Retina (tissue), 1 donor: ENCODE measurements around the gene SLC6A16.
"Not testable (repeated sequence)": the region's sequence is repeated elsewhere in the genome, so short reads cannot be mapped to it uniquely, and the experiment has no call there.

Source experiments
- DNase-seq: peaks from one replicate; pipeline ENCODE4 v3.0.0-alpha.2; 2016

The SLC6A16 gene

DNA sequence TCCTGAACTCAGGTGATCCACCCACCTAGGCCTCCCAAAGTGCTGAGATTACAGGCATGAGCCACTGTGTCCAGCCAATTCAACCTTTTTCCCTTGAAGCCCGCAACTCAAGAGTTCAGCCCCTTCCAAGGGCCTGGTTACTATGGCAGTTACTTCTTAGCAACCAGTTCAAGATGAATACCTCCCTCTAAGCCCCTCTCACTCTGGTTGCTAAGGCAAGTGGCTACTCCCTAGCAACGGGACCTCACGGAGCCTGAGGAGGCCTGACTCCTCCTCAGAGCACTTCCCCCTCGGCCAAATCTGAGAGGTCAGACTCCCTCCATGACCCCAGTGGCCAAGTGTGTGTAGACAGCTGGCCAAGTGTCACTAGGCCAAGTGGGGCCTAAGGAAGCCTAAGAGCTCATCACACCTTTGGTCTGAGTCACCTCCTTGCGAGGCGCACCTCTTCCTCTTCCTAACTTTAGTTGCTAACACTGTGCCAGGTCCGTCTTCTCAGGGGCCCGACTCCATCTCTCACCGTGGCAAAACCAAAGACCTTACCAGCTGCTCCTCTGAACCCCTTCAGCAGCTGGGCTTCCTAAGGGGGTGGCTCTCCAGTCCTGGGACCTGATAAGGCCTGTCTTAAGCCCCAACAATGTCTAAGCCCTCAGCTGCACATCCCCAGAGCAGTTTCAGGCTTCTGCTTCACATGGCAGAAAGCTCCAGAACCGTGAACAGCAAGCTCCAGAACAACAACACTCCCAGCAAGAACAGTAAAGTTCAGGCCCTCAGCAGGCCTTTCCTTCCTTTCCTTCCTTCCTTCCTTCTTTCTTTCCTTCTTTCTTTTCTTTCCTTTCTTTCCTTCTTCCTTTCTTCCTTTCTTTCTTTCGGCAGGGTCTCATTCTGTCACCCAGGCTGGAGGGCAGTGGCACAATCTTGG is 19.8 kb upstream of the SLC6A16 start:
- DNase-seq = no peak

DNA sequence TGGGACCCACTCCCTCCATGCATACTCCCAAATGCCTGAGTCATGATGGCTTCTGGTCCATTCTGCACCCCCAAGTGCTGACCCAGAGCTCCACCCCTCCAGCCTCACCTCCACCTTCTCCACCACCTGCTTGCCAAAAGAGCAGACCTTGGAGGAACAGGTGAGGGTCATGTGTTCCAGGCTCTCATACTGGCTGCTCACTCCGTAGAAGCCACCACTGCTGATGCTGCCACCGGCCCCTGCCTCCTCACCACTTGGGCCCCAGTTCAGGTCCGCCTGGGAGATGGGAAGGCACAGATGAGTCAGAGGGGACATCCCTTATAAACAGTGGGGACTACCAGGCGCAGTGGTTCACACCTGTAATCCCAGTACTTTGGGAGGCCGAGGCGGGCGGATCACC is 18.1 kb upstream of the SLC6A16 start:
- DNase-seq = no peak

DNA sequence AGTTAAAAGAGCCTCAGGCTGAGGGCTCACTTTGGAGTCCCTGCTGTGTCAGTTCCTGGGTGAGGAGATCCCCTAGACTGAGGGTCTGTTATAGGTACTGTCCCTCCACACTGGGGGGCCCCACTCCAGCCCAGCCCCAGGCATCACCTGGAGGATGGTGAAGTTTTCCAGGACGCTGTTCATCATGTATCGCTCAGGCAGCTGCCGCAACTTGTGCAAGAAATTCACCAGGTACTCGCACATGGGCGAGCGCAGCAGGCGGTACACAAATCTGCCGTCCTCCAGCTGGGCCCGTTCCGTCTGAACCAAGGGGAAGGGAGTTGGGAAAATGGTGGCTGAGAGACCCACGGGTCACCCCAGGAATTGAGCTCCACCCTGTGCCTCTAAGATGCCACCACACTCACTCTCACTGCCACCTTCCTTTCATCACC is 17.3 kb upstream of the SLC6A16 start:
- no peak for DNase-seq

DNA sequence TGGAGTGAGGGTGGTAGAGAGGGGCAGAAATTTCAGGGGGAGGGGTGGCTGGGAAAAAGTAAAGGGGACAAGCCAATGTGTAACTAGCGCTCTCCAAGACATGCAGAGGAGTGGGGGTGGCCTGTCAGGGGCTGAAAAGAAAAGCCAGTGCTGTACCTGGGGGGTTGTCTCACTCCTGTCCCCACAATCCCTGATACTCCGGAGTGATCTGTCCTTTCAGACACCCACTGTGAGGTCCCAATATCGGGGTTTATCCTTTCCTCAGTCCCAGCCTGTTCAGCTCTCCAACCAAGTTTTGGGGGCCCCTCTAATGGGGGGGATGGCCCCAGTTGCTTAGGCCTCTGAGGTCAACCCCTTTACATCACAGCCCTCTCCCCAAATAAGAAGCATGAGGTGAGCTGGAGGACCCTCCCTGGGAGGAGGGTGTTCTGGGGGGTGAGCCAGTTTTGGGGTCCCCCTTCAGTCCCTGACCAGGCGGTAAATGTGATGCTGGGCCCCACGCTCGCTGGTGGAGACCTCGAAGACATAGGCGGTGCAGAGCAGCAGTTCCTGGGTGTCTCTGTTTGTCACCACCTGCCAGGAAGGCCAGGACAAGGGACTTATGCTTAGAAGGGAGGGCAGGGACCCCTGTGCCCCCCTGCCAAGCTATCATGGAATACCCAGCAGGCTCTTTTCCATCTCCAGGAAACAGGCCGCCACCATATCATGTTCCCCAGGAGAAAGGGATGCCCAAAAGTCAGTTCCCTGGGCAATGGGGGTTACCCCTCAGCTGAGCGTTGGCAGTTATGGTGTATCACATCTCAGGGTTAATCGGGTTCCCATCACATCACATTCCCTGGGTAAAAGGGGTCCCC is 16.1 kb upstream of the SLC6A16 start:
- DNase-seq = no peak

DNA sequence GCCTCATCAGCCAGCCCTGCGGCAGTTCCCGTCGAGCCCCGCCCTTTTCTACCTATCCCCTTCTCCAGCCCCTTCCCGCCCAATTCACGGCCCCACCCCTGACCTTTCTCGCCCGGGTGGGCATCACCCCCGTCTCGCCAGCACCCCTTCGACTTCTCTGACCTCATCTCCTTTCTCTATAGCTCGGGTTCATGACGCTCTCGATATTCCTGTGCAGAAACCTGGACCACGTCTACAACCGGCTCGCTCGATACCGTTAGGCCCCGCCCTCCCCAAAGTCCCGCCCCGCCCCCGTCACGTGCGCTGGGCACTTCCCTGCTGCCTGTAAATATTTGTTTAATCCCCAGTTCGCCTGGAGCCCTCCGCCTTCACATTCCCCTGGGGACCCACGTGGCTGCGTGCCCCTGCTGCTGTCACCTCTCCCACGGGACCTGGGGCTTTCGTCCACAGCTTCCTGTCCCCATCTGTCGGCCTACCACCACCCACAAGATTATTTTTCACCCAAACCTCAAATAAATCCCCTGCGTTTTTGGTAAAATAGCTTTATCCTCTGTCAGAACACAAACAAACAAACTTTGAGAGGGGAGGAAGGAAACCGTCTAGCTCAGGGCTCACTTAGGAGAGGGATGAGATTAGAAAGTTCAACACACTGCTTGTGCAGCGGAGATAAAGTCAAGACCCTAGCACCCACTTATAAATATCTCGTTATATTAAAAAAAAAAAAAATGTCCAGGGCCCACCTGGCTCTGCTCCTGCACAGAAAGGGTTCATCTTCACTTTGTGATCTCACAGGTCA is 15.3 kb upstream of the SLC6A16 start:
- DNase-seq = no peak

DNA sequence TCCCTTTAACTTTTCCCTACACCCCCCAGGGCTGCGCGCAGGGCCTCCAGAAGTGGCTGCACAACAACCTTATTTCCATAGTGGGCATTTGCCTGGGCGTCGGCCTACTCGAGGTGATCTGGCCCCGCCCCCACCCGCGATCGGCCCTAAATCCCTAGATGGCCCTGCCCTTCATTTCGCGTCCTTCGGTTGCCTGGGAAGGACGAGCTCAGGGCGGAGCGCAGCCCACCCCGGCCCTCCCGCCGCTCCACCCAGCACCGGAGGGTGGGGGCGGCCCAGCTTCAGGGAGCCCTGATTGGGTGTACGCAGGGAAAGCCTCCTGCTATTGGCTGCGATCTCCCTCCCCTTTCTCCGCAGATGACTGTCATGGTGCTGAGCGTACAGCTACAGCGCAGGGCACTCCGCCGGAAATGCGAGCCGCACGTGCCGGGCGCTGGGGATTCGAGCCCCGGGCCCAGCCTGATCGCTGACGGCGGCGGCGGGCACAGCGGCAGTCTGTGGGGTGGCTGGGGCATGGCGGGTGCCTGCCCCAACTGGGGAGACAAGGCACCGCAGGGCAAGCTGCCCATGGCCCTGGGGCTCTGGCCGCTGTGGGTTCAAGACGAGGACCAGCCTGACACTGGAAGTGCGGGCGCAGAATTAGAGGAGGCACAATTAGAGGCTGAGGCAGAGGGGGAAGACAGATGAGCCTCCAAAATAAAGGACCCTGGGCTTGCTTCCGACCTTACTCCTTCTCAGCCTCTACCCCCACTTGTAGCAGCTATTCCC is 14.5 kb upstream of the SLC6A16 start:
- peak; percentile 90 for DNase-seq

DNA sequence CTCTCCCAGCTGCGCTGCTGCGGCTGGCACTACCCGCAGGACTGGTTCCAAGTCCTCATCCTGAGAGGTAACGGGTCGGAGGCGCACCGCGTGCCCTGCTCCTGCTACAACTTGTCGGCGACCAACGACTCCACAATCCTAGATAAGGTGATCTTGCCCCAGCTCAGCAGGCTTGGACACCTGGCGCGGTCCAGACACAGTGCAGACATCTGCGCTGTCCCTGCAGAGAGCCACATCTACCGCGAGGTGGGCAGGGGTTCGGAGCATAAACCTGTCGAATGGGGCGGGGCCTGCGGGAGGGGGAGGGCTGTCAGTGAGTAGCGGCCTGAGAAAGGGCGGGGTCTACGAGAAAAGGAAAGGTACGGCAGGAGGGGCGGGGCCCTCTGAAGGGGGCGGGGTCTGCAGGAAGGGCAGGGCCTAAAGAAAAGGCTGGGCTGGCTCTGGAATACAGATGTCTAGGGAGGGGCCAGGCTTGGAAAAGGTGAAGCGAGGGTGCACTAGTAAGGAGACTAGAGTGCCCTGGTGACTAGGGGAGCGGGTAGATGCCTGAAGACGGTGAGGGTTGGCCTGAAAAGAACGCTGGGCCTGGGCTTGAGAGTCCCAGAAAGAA is 13.8 kb upstream of the SLC6A16 start:
- DNase-seq = peak; percentile 52

DNA sequence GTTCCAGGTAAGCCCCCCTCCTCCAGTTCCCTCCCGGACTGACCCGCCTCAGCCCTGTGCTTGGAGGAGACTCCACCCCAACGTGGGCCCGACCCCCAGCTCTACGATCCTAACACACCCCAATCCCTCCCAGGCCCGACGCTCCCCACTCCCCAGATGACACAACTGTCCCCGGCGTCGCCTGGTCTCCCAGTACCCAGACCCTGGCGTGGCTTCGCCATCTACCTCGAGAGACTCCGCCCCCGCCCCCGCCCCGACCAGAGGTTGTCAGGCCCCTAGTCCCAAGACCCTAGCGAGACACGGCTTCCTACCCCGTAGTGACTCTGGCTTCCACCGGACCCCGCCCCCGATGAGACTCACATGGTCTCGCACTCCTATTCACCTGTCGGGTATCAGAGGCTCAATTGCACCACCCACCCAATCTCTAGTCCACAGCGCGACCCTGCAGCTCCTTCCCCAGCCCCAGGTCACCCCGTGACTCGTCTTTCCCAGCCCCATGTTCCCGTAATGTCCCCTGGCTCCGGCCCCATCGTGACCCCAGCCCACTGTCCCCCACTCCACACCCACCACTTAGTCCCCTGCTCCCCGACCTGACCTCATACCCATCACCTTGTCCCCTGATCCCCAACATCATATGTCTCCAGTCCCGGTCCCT is 13.2 kb upstream of the SLC6A16 start:
- no peak for DNase-seq

DNA sequence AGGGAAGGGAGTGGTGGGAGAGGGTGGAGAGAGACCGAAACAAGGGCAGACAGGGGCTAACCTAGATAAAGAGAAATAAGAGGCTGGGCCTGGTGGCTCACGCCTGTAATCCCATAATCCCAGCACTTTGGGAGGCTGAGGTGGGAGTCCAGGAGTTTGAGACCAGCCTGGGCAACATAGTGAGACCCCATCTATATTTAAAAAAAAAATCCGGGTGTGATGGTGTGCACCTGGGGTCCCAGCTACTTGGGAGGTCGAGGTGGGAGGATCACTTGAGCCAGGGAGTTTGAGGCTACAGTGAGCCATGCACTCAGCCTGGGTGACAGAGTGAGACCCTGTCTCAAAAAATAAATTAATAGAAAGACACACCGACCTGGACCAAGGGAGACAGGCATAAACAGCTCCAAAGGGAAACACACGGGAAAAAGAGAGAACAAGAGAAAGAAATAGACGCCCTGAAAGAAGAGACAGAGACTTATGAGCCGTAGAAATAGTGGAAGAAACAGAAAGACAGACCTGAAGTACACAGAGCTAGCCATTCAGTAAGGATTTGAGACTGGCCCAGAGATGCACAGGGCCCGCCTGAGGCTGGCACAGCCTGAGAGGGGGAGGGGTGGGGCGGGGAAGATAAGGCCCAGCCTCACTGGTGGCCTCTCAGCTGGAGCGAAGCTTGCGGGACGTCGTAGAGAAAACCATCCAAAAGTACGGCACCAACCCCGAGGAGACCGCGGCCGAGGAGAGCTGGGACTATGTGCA is 12.5 kb upstream of the SLC6A16 start:
- DNase-seq = no peak

DNA sequence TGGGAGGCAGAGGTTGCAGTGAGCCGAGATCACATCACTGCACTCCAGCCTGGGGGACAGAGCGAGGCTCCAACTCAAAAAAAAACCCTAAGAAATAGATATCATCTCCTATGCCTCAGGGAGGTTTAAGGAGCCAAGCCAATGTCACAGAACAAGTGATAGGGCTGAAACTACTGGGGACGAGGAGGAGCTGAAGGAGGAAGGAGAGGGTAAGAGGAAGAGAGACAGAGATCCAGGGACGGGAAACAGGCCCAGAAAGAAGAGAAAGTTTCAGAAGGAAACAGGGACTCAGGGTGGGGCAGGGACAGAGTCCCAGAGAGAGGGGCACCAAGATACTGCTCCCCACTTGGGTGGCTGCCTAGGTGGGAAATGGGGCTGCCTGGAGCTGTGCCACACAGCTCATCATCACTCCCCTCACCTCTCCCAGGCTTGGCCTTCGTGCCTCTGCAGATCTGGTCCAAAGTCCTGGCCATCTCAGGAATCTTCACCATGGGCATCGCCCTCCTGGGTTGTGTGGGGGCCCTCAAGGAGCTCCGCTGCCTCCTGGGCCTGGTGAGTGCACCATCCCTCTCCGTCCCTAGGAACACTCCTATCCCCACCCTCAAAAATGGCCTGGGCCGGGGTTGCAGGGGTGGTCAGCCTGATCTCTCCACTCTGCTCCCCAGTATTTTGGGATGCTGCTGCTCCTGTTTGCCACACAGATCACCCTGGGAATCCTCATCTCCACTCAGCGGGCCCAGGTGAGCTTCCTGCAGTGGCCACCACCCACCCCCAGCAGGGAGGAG is 11.7 kb upstream of the SLC6A16 start:
- no peak for DNase-seq

DNA sequence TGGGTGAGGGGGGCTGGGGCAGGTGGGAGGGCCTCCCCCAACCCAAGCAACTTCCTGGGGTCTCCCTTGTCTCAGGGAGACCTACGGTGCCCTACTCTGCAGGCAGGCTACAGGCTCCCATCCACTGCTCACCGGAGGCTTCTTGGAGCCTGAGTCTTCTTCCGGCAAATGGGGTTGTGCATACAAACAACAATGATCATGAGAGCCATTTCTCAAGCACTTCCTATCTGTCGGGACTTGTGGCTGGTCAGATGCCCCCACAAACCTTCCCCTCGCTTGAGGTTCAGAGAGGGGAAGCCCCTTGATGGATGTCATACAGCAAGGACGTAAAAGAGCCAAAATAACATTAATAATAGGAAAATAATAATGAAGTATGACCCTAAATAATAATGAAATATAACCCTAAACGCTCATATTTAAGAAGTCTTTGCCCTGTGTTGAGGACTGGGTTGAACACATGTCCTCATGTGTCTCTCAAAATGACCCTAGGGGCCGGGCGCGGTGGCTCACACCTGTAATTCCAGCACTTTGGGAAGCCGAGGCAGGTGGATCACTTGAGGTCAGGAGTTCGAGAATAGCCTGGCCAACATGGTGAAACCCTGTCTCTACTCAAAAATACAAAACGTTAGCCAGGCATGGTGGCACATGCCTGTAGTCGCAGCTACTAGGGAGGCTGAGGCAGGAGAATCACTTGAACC is 10.9 kb upstream of the SLC6A16 start:
- no peak for DNase-seq

DNA sequence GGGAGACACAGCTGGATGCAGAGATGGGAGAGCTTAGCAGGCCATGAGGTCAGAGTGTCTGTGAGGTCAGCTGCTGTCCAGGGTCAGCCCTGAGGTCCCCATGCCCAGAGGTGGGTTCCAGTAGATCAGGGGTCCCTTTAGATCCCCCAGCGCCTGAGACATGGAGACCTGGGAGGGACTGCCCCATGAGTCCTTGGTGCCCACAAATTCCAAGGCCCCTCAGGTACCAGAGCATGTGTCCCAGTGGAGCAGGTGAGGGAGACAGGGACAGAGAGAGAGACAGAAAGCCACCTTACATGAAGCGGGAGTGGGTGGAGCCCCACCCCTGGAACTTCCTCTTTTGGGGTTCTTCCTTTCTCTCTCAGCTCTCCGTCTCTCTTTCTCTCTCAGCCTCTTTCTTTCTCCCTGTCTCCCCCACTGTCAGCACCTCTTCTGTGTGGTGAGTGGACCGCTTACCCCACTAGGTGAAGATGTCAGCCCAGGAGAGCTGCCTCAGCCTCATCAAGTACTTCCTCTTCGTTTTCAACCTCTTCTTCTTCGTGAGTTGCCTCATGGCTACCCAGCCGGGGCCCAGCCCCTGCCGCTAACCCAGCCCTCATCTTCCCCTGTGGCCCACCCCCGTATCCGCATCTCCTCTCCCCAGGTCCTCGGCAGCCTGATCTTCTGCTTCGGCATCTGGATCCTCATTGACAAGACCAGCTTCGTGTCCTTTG is 10.2 kb upstream of the SLC6A16 start, which contains the start of gene CD37:
TSS of gene CD37 (plus strand) at position 336 of the 713 bp plus-strand sequence. CDS start at position 471, 135 bp downstream.
- no peak for DNase-seq

DNA sequence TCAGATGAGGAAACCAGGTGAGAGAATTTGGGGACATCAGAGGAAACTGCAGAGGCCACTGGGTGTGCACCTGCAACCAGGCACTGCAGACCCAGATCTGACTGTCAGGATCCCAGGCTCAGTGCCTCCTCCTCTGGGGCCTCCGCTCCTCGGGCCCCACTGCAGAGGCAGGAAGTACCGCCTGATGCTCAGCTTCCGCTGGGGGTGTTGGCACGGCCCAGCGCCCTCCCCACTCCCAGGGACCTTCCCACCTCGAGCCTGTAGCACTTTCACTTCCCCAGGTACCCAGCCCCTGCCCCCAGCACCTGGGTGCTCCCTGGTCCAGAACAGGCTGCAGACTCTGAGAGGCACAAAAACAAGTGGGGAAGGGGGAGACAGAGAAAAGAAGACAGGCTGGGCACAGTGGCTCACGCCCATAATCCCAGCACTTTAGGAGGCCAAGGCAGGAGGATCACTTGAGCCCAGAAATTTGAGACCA is 8.9 kb upstream of the SLC6A16 start:
- no peak for DNase-seq

DNA sequence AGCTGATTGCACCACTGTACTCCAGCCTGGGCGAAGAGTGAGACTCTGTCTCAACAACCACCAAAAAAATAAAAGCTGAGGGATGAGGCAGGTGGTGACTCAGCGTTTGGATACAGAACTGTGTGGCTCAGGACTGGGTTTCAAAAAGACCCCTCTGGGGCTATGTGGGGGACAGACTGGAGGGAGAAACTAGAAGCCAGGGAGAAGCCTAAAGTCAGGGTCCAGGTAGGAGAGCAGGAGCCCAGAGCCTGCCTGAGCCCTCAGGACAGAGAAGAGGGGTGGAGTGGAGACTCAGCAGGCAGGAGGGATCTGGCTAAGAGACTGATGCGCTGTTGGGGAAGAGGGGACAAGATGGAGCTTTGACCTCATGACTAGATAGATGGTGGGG is 8.4 kb upstream of the SLC6A16 start:
- no peak for DNase-seq

DNA sequence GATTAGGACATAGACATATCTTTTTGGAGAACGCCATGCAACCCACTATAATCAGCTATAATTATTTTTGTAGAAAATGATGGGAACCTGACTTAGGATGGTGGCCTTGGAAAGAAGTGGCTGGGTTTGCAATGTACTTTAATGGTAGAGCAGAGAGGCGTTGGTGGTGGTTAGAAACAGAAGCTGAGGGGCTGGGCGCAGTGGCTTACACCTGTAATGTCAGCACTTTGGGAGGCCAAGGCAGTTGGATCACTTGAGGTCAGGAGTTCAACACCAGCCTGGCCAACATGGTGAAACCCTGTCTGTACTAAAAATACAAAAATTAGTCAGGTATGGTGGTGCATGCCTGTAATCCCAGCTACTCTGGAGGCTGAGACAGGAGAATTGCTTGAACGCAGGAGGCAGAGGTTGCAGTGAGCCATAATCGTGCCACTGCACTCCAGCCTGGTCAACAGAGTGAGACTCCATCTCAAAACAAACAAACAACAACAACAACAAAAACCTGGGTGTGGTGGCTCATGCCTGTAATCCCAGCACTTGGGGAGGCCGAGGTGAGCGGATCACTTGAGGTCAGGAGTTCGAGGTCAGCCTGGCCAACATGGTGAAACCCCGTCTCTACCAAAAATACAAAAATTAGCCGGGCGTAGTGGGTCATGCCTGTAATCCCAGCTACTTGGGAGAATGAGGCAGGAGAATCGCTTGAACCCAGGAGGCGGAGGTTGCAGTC is 7.9 kb upstream of the SLC6A16 start:
- not testable (repeated sequence) for DNase-seq

DNA sequence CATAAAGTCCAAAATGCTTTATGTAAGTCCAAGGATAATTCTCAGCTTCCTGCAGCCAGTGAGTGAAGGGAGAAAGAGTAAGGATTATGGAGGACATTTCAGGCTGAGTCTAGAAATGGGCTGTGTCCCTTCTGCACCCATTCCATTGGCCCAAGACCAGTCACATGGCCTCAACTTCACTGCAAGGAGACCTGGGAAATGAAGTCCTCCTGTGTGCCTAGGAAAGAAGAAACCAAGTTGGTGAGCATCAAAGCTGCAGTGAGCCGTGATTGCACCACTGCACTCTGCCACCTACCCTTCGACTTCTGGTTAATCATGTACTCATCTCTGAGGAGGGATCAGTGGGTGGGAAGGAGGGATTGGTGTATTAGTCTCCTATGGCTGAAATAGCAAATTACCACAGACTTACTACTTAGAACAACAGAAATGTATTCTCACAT is 6.6 kb upstream of the SLC6A16 start:
- no peak for DNase-seq

DNA sequence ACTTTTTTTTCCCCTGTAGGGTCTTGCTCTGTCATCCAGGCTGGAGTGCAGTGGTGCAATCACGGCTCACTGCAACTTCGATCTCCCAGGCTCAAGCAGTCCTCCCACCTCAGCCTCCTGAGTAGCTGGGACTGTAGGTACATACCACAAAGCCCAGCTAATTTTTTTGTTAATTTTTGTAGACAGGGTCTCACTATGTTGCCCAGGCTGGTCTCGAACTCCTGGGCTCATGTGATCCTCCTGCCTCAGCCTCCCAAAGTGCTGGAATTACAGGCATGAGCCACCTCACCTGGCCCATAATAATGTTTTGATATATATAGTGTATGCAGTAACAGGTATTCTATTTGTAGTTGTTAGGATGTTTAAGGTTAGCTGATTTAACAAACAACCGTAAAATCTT is 6.2 kb upstream of the SLC6A16 start:
- not testable (repeated sequence) for DNase-seq
